ENCODE measurements around the gene KDM6A. TPM values are rescaled to one million over a fixed set of nuclear protein-coding genes. Genes with fewer than 3 reads are reported as not detected.

Gene KDM6A
- polyA plus RNA-seq, 1 of the 3 experiments (the other 2 are of a cell fraction): 7.4 TPM

DNA sequence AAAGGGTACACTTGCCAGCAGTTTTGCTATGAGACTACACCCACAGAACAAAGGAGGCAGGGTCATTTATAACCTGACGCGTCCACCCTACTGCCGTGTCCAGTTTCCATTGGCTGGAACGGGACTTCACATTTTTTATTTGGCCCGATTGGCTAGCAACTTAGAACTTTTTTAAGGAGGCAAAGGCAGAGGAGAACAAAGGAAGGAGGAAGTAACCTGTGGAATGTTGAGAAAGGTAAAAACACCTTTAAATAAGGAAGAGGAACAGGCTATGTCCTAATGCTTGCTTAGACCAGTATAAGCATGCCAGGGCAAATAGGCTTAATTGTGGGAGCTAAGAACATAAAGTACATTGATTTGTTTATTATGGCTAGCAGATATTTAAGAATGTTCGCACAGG is 18.7 kb downstream of the KDM6A start:
- Histone ChIP-seq H3K27ac (ENCODE audit: low read depth in 2 of 2, low read length in 1 of 2) (no peak overlapping the region), H3K4me3 (ENCODE audit: low read depth in 2 of 2, low read length in 1 of 2) (no peak overlapping the region), H3K9ac (no peak overlapping the region), H3K79me2 (ENCODE audit: insufficient read depth) (peaks cover 99% of the 10 kb centered on the region), H3K4me1 (ENCODE audit: control insufficient read depth in 1 of 2, insufficient read depth in 2 of 2, low read depth in 1 of 2, low read length in 1 of 2) (no peaks in the 10 kb centered on the region), H3F3A (replicated peaks; ENCODE audit: insufficient read depth) (peaks cover 20% of the 10 kb centered on the region), H4K20me1 (ENCODE audit: insufficient read depth) (peaks cover 77% of the 10 kb centered on the region), H3K9me3 (peaks cover 10% of the 10 kb centered on the region; the same call in 1 of the 2 replicates), H3K36me3 (replicated peaks in 1 of 2; ENCODE audit: control insufficient read depth in 1 of 2, insufficient read depth in 2 of 2, low read length in 1 of 2) (peaks cover 0 to 12% of the 10 kb centered on the region in 2 experiments), H3K27me3 (ENCODE audit: insufficient read depth) (no peaks in the 10 kb centered on the region), H3K4me2 (no peak overlapping the region), H3K9me2 (no peaks in the 10 kb centered on the region), H2AFZ (ENCODE audit: low read depth) (no peak overlapping the region)
- CTCF ChIA-PET: no interaction called here
- no peak for TF ChIP-seq MXI1 (IDR thresholded peaks at IDR 0.05; ENCODE audit: low read depth, low read length)
- no peak for TF ChIP-seq RAD21 (IDR thresholded peaks at IDR 0.05; ENCODE audit: low read length)
- no peak for TF ChIP-seq FOXM1 (IDR thresholded peaks at IDR 0.05; ENCODE audit: low read depth)
- DNase-seq: no peak
- 98% methylated on average over 6 of the region's 6 CpGs for WGBS (ENCODE audit: low lambda C conversion rate)
- POLR2A ChIA-PET: no interaction called here

DNA sequence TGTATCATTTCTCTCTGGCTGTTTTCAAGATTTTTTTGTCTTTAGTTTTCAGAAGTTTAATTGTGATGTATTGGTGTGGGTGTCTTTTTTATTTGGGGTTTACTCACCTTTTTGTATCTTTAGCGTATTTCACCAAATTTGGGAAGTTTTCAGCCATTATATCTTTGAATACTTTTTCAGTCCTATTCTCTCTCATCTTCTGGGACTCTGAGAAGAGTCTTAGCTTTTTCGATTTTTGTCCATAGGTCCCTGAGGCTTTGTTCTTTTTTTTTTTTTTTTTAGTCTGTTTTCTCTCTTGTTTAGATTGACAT is 23.8 kb downstream of the KDM6A start:
- H3K9me3 ChIP-seq: peaks cover 13% of the 10 kb centered on the region; the same call in 1 of the 2 replicates
- ChIA-PET POLR2A (no interaction called here), CTCF (no interaction called here)
- TF ChIP-seq RFX5 (IDR thresholded peaks at IDR 0.05; ENCODE audit: low read length): no peak
- TF ChIP-seq EZH2phosphoT487 (IDR thresholded peaks at IDR 0.05; ENCODE audit: borderline replicate concordance, low read depth): no peak
- TF ChIP-seq TAF1 (IDR thresholded peaks at IDR 0.05; ENCODE audit: borderline replicate concordance, low read depth, low read length): no peak
- no peak for TF ChIP-seq GATA2 (CRISPR knock-in tag; IDR thresholded peaks at IDR 0.05)
- TF ChIP-seq SIN3A (IDR thresholded peaks at IDR 0.05; ENCODE audit: borderline replicate concordance, low read depth, low read length): no peak
- TF ChIP-seq, protein P1, sequence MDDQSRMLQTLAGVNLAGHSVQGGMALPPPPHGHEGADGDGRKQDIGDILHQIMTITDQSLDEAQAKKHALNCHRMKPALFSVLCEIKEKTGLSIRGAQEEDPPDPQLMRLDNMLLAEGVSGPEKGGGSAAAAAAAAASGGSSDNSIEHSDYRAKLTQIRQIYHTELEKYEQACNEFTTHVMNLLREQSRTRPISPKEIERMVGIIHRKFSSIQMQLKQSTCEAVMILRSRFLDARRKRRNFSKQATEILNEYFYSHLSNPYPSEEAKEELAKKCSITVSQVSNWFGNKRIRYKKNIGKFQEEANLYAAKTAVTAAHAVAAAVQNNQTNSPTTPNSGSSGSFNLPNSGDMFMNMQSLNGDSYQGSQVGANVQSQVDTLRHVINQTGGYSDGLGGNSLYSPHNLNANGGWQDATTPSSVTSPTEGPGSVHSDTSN (IDR thresholded peaks at IDR 0.05): no peak
- TF ChIP-seq FOXJ3 (CRISPR knock-in tag; IDR thresholded peaks at IDR 0.05): no peak
- TF ChIP-seq, protein P2, sequence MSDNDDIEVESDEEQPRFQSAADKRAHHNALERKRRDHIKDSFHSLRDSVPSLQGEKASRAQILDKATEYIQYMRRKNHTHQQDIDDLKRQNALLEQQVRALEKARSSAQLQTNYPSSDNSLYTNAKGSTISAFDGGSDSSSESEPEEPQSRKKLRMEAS (IDR thresholded peaks at IDR 0.05; ENCODE audit: low read depth): no peak
- TF ChIP-seq, protein P3, sequence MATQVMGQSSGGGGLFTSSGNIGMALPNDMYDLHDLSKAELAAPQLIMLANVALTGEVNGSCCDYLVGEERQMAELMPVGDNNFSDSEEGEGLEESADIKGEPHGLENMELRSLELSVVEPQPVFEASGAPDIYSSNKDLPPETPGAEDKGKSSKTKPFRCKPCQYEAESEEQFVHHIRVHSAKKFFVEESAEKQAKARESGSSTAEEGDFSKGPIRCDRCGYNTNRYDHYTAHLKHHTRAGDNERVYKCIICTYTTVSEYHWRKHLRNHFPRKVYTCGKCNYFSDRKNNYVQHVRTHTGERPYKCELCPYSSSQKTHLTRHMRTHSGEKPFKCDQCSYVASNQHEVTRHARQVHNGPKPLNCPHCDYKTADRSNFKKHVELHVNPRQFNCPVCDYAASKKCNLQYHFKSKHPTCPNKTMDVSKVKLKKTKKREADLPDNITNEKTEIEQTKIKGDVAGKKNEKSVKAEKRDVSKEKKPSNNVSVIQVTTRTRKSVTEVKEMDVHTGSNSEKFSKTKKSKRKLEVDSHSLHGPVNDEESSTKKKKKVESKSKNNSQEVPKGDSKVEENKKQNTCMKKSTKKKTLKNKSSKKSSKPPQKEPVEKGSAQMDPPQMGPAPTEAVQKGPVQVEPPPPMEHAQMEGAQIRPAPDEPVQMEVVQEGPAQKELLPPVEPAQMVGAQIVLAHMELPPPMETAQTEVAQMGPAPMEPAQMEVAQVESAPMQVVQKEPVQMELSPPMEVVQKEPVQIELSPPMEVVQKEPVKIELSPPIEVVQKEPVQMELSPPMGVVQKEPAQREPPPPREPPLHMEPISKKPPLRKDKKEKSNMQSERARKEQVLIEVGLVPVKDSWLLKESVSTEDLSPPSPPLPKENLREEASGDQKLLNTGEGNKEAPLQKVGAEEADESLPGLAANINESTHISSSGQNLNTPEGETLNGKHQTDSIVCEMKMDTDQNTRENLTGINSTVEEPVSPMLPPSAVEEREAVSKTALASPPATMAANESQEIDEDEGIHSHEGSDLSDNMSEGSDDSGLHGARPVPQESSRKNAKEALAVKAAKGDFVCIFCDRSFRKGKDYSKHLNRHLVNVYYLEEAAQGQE (IDR thresholded peaks at IDR 0.05; ENCODE audit: low read depth, low read length): no peak
- no peak for TF ChIP-seq NRF1 (IDR thresholded peaks at IDR 0.05; ENCODE audit: low read depth, low read length)
- TF ChIP-seq, protein P4, sequence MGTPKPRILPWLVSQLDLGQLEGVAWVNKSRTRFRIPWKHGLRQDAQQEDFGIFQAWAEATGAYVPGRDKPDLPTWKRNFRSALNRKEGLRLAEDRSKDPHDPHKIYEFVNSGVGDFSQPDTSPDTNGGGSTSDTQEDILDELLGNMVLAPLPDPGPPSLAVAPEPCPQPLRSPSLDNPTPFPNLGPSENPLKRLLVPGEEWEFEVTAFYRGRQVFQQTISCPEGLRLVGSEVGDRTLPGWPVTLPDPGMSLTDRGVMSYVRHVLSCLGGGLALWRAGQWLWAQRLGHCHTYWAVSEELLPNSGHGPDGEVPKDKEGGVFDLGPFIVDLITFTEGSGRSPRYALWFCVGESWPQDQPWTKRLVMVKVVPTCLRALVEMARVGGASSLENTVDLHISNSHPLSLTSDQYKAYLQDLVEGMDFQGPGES (IDR thresholded peaks at IDR 0.05; ENCODE audit: low read depth, low read length): no peak
- TF ChIP-seq, protein P5, sequence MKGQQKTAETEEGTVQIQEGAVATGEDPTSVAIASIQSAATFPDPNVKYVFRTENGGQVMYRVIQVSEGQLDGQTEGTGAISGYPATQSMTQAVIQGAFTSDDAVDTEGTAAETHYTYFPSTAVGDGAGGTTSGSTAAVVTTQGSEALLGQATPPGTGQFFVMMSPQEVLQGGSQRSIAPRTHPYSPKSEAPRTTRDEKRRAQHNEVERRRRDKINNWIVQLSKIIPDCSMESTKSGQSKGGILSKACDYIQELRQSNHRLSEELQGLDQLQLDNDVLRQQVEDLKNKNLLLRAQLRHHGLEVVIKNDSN (IDR thresholded peaks at IDR 0.05; ENCODE audit: borderline replicate concordance, low read depth): no peak
- no peak for DNase-seq
- H3K79me2 ChIP-seq (ENCODE audit: insufficient read depth): peaks cover 99% of the 10 kb centered on the region
- no peak overlapping the region for H3K4me2 ChIP-seq
- H4K20me1 ChIP-seq (ENCODE audit: insufficient read depth): peaks cover 63% of the 10 kb centered on the region
- no peaks in the 10 kb centered on the region for H3K9me2 ChIP-seq
- no peaks in the 10 kb centered on the region for H3K27me3 ChIP-seq (ENCODE audit: insufficient read depth)
- 96% methylated on average over 2 of the region's 2 CpGs for WGBS (ENCODE audit: low lambda C conversion rate)
- H3K9ac ChIP-seq: no peak overlapping the region
- no peak overlapping the region for H3K27ac ChIP-seq (ENCODE audit: low read depth in 2 of 2, low read length in 1 of 2)
- H3K4me1 ChIP-seq (ENCODE audit: control insufficient read depth in 1 of 2, insufficient read depth in 2 of 2, low read depth in 1 of 2, low read length in 1 of 2): no peaks in the 10 kb centered on the region; a peak in 1 of 4 replicates
- no peak overlapping the region for H3K4me3 ChIP-seq (ENCODE audit: low read depth in 2 of 2, low read length in 1 of 2)
- no peak overlapping the region for H2AFZ ChIP-seq (ENCODE audit: low read depth)
- peaks cover 13% of the 10 kb centered on the region for H3F3A ChIP-seq (replicated peaks; ENCODE audit: insufficient read depth)
- peaks cover 0 to 8% of the 10 kb centered on the region in 2 experiments for H3K36me3 ChIP-seq (replicated peaks in 1 of 2; ENCODE audit: control insufficient read depth in 1 of 2, insufficient read depth in 2 of 2, low read length in 1 of 2)
